ENCODE data around the gene MYL7. TPM values are rescaled to one million over a fixed set of nuclear protein-coding genes. Genes with fewer than 3 reads are reported as not detected.

The MYL7 gene
- total RNA-seq, 1 experiment from 2014 or later: not detected

- no peaks in the 10 kb centered on the region for H3K9me3 ChIP-seq (ENCODE audit: low read depth, low read length, poor library complexity, severe bottlenecking)
- no peaks in the 10 kb centered on the region for H3K27me3 ChIP-seq (replicated peaks; ENCODE audit: insufficient read depth, low read depth, low read length, poor library complexity)
- no peak for DNase-seq (ENCODE audit: low spot score)
- H3K4me1 ChIP-seq (ENCODE audit: insufficient read depth, low read length, poor library complexity, severe bottlenecking): no peaks in the 10 kb centered on the region
- CTCF ChIA-PET: no interaction called here
- POLR2A ChIA-PET (ENCODE audit: low non-redundant PET): no interaction called here
- H3K4me3 ChIP-seq (ENCODE audit: low read depth, low read length, poor library complexity, severe bottlenecking): no peak overlapping the region
- no peak for TF ChIP-seq CTCF (conservative IDR thresholded peaks at IDR 0.05; ENCODE audit: low read depth, low read length)
- TF ChIP-seq EZH2 (IDR thresholded peaks at IDR 0.05; ENCODE audit: borderline replicate concordance, low read depth, low read length, poor library complexity, severe bottlenecking): no peak
- no peaks in the 10 kb centered on the region for H3K36me3 ChIP-seq (ENCODE audit: insufficient read depth, low read length, poor library complexity, severe bottlenecking)
- no TSS peak for BruUV-seq (replicated peaks)
- no peak overlapping the region for H3K27ac ChIP-seq (ENCODE audit: low read depth, low read length, poor library complexity, severe bottlenecking)
- intact Hi-C loops (cut with micrococcal nuclease; ENCODE audit: unreplicated experiment): no loop called here
These were observed 21.8 kb upstream of the MYL7 start for GRCh38 chr7:44162785-44163395.

- CTCF ChIA-PET: no interaction called here
- Histone ChIP-seq H3K27me3 (replicated peaks; ENCODE audit: insufficient read depth, low read depth, low read length, poor library complexity) (no peaks in the 10 kb centered on the region), H3K4me1 (ENCODE audit: insufficient read depth, low read length, poor library complexity, severe bottlenecking) (no peaks in the 10 kb centered on the region), H3K4me3 (ENCODE audit: low read depth, low read length, poor library complexity, severe bottlenecking) (no peak overlapping the region), H3K27ac (ENCODE audit: low read depth, low read length, poor library complexity, severe bottlenecking) (no peak overlapping the region), H3K36me3 (ENCODE audit: insufficient read depth, low read length, poor library complexity, severe bottlenecking) (no peaks in the 10 kb centered on the region), H3K9me3 (ENCODE audit: low read depth, low read length, poor library complexity, severe bottlenecking) (no peaks in the 10 kb centered on the region)
- intact Hi-C loops (cut with micrococcal nuclease; ENCODE audit: unreplicated experiment): no loop called here
- POLR2A ChIA-PET (ENCODE audit: low non-redundant PET): no interaction called here
- no peak for DNase-seq (ENCODE audit: low spot score)
- no TSS peak for BruUV-seq (replicated peaks)
- TF ChIP-seq EZH2 (IDR thresholded peaks at IDR 0.05; ENCODE audit: borderline replicate concordance, low read depth, low read length, poor library complexity, severe bottlenecking) (no peak), CTCF (conservative IDR thresholded peaks at IDR 0.05; ENCODE audit: low read depth, low read length) (no peak)
These were observed 21.0 kb upstream of the MYL7 start for GRCh38 chr7:44162179-44162578.

GRCh38 chr7:44161371-44161770, 20.2 kb upstream of the MYL7 start:
- DNase-seq (ENCODE audit: low spot score): no peak
- H3K27me3 ChIP-seq (replicated peaks; ENCODE audit: insufficient read depth, low read depth, low read length, poor library complexity): no peaks in the 10 kb centered on the region
- POLR2A ChIA-PET (ENCODE audit: low non-redundant PET): no interaction called here
- CTCF ChIA-PET: no interaction called here
- H3K4me1 ChIP-seq (ENCODE audit: insufficient read depth, low read length, poor library complexity, severe bottlenecking): no peaks in the 10 kb centered on the region
- H3K4me3 ChIP-seq (ENCODE audit: low read depth, low read length, poor library complexity, severe bottlenecking): no peak overlapping the region
- intact Hi-C loops (cut with micrococcal nuclease; ENCODE audit: unreplicated experiment): no loop called here
- H3K9me3 ChIP-seq (ENCODE audit: low read depth, low read length, poor library complexity, severe bottlenecking): no peaks in the 10 kb centered on the region
- BruUV-seq (replicated peaks): no TSS peak
- TF ChIP-seq EZH2 (IDR thresholded peaks at IDR 0.05; ENCODE audit: borderline replicate concordance, low read depth, low read length, poor library complexity, severe bottlenecking) (no peak), CTCF (conservative IDR thresholded peaks at IDR 0.05; ENCODE audit: low read depth, low read length) (no peak)
- H3K27ac ChIP-seq (ENCODE audit: low read depth, low read length, poor library complexity, severe bottlenecking): no peak overlapping the region
- H3K36me3 ChIP-seq (ENCODE audit: insufficient read depth, low read length, poor library complexity, severe bottlenecking): no peaks in the 10 kb centered on the region

Data from A673 (cell line).